ENCODE measurements around the gene UBAP1.

The UBAP1 gene

GRCh38 chr9:34249274-34249673, 70.4 kb downstream of the UBAP1 start:
- DNase-seq: no peak
- H3K36me3 ChIP-seq (replicated peaks; ENCODE audit: insufficient read depth, low read length): peaks cover 5% of the 10 kb centered on the region; the same call in 1 of the 2 replicates
- no peak overlapping the region for H3K27ac ChIP-seq (ENCODE audit: low read length)

GRCh38 chr9:34250721-34251120, 71.9 kb downstream of the UBAP1 start:
- Histone ChIP-seq H3F3A (ENCODE audit: insufficient read depth, low read length) (no peaks in the 10 kb centered on the region), H3K27ac (ENCODE audit: low read length) (no peak overlapping the region), H4K20me1 (ENCODE audit: insufficient read depth, low read length) (0 out of 2 replicates have a peak, but pooled peaks cover 4% of the 10 kb centered on the region), H3K4me1 (ENCODE audit: low read length) (no peaks in the 10 kb centered on the region), H2AFZ (ENCODE audit: low read length) (no peak overlapping the region), H3K9me2 (replicated peaks; ENCODE audit: insufficient read depth, low read length) (no peaks in the 10 kb centered on the region), H3K9ac (ENCODE audit: low read length) (no peak overlapping the region), H3K36me3 (replicated peaks; ENCODE audit: insufficient read depth, low read length) (peaks cover 5% of the 10 kb centered on the region; the same call in 1 of the 2 replicates), H3K4me3 (ENCODE audit: low read length) (no peak overlapping the region), H3K4me2 (ENCODE audit: low read depth, low read length) (no peak overlapping the region), H3K79me2 (ENCODE audit: low read length) (peaks cover 3% of the 10 kb centered on the region), H3K27me3 (replicated peaks; ENCODE audit: insufficient read depth, low read length) (no peaks in the 10 kb centered on the region), H3K9me3 (replicated peaks; ENCODE audit: insufficient read depth, low read length) (no peaks in the 10 kb centered on the region)
- TF ChIP-seq EZH2 (optimal IDR thresholded peaks at IDR 0.05; ENCODE audit: low read depth, low read length) (no peak), EZH2phosphoT487 (IDR thresholded peaks at IDR 0.05; ENCODE audit: low read length) (no peak)
- TF ChIP-seq, protein P1, sequence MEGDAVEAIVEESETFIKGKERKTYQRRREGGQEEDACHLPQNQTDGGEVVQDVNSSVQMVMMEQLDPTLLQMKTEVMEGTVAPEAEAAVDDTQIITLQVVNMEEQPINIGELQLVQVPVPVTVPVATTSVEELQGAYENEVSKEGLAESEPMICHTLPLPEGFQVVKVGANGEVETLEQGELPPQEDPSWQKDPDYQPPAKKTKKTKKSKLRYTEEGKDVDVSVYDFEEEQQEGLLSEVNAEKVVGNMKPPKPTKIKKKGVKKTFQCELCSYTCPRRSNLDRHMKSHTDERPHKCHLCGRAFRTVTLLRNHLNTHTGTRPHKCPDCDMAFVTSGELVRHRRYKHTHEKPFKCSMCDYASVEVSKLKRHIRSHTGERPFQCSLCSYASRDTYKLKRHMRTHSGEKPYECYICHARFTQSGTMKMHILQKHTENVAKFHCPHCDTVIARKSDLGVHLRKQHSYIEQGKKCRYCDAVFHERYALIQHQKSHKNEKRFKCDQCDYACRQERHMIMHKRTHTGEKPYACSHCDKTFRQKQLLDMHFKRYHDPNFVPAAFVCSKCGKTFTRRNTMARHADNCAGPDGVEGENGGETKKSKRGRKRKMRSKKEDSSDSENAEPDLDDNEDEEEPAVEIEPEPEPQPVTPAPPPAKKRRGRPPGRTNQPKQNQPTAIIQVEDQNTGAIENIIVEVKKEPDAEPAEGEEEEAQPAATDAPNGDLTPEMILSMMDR (IDR thresholded peaks at IDR 0.05; ENCODE audit: low read length): no peak
- no peak for DNase-seq

More at GRCh38 chr9:34249274-34249673, 70.4 kb downstream of the UBAP1 start:
- Histone ChIP-seq H3K9ac (ENCODE audit: low read length) (no peak overlapping the region), H2AFZ (ENCODE audit: low read length) (no peak overlapping the region), H3K27me3 (replicated peaks; ENCODE audit: insufficient read depth, low read length) (no peaks in the 10 kb centered on the region), H3K79me2 (ENCODE audit: low read length) (peaks cover 3% of the 10 kb centered on the region), H3K9me2 (replicated peaks; ENCODE audit: insufficient read depth, low read length) (no peaks in the 10 kb centered on the region), H3K9me3 (replicated peaks; ENCODE audit: insufficient read depth, low read length) (no peaks in the 10 kb centered on the region), H3K4me1 (ENCODE audit: low read length) (no peaks in the 10 kb centered on the region), H3K4me2 (ENCODE audit: low read depth, low read length) (no peak overlapping the region), H3K4me3 (ENCODE audit: low read length) (no peak overlapping the region), H4K20me1 (ENCODE audit: insufficient read depth, low read length) (0 out of 2 replicates have a peak, but pooled peaks cover 4% of the 10 kb centered on the region), H3F3A (ENCODE audit: insufficient read depth, low read length) (no peaks in the 10 kb centered on the region)
- TF ChIP-seq EZH2phosphoT487 (IDR thresholded peaks at IDR 0.05; ENCODE audit: low read length): no peak
- TF ChIP-seq, protein P1 (IDR thresholded peaks at IDR 0.05; ENCODE audit: low read length): no peak

- H3F3A ChIP-seq (ENCODE audit: insufficient read depth, low read length): no peaks in the 10 kb centered on the region
- H3K4me2 ChIP-seq (ENCODE audit: low read depth, low read length): no peak overlapping the region
- 0 out of 2 replicates have a peak, but pooled peaks cover 4% of the 10 kb centered on the region for H4K20me1 ChIP-seq (ENCODE audit: insufficient read depth, low read length)
- no peaks in the 10 kb centered on the region for H3K4me1 ChIP-seq (ENCODE audit: low read length)
- peaks cover 5% of the 10 kb centered on the region; the same call in 1 of the 2 replicates for H3K36me3 ChIP-seq (replicated peaks; ENCODE audit: insufficient read depth, low read length)
- H3K79me2 ChIP-seq (ENCODE audit: low read length): peaks cover 3% of the 10 kb centered on the region
- H3K9me3 ChIP-seq (replicated peaks; ENCODE audit: insufficient read depth, low read length): no peaks in the 10 kb centered on the region
- no peak overlapping the region for H3K4me3 ChIP-seq (ENCODE audit: low read length)
- no peak overlapping the region for H3K9ac ChIP-seq (ENCODE audit: low read length)
- no peaks in the 10 kb centered on the region for H3K27me3 ChIP-seq (replicated peaks; ENCODE audit: insufficient read depth, low read length)
- no peaks in the 10 kb centered on the region for H3K9me2 ChIP-seq (replicated peaks; ENCODE audit: insufficient read depth, low read length)
- no peak overlapping the region for H2AFZ ChIP-seq (ENCODE audit: low read length)
- TF ChIP-seq, protein P1 (IDR thresholded peaks at IDR 0.05; ENCODE audit: low read length): no peak
- no peak for TF ChIP-seq EZH2 (optimal IDR thresholded peaks at IDR 0.05; ENCODE audit: low read depth, low read length)
- no peak for TF ChIP-seq EZH2phosphoT487 (IDR thresholded peaks at IDR 0.05; ENCODE audit: low read length)
- no peak for DNase-seq
- no peak overlapping the region for H3K27ac ChIP-seq (ENCODE audit: low read length)
Measured at GRCh38 chr9:34252016-34252415, 73.2 kb downstream of the UBAP1 start.
